ENCODE measurements around the gene RAPGEF6.

- TF ChIP-seq REST (IDR thresholded peaks at IDR 0.05; ENCODE audit: borderline replicate concordance) (no peak), EP300 (conservative IDR thresholded peaks at IDR 0.05; ENCODE audit: poor library complexity, severe bottlenecking) (no peak), CTCF (IDR thresholded peaks at IDR 0.05; ENCODE audit: poor library complexity, severe bottlenecking) (no peak), RAD21 (conservative IDR thresholded peaks at IDR 0.05) (no peak), MXI1 (conservative IDR thresholded peaks at IDR 0.05; ENCODE audit: poor library complexity, severe bottlenecking) (no peak), EZH2 (IDR thresholded peaks at IDR 0.05; ENCODE audit: borderline replicate concordance, insufficient read depth, low read length, poor library complexity, severe bottlenecking) (no peak), POLR2AphosphoS5 (IDR thresholded peaks at IDR 0.05) (no peak)
Observed at GRCh38 chr5:131619102-131619501, 15.9 kb downstream of the RAPGEF6 start.

Data from neural cell (in vitro differentiated cells).